ENCODE results near the gene PRKG1.

DNA sequence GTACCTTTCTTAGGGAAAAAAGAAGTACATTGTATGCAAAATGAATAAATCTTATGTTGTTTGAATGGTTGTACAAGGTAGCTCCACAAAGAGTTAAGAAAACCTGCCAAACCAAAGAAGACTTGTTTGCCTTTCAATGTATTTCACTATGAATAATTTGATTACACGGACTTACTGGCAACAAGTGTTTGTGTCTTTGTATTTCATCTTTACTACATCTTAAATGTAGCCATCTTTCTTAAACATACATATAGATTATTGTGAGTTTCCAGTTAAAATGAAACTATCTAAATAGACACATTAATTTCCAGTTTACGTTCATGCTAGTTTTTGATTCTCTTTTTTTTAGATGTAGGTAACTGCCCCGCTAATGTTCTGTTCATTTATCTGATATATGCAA is 2.8 kb downstream of the PRKG1 start:
- TF ChIP-seq, protein P1, sequence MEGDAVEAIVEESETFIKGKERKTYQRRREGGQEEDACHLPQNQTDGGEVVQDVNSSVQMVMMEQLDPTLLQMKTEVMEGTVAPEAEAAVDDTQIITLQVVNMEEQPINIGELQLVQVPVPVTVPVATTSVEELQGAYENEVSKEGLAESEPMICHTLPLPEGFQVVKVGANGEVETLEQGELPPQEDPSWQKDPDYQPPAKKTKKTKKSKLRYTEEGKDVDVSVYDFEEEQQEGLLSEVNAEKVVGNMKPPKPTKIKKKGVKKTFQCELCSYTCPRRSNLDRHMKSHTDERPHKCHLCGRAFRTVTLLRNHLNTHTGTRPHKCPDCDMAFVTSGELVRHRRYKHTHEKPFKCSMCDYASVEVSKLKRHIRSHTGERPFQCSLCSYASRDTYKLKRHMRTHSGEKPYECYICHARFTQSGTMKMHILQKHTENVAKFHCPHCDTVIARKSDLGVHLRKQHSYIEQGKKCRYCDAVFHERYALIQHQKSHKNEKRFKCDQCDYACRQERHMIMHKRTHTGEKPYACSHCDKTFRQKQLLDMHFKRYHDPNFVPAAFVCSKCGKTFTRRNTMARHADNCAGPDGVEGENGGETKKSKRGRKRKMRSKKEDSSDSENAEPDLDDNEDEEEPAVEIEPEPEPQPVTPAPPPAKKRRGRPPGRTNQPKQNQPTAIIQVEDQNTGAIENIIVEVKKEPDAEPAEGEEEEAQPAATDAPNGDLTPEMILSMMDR (IDR thresholded peaks at IDR 0.05): no peak
- no peak for TF ChIP-seq EZH2phosphoT487 (IDR thresholded peaks at IDR 0.05)
